ENCODE data around the gene TOX3.

Gene TOX3

GRCh38 chr16:52463904-52464303 lies 83.0 kb downstream of the TOX3 start:
- Histone ChIP-seq H3K23ac (ENCODE audit: low read depth, low read length, poor library complexity) (no peak overlapping the region), H3K27ac (replicated peaks; ENCODE audit: low read length) (no peak overlapping the region), H2AFZ (ENCODE audit: low read length) (no peak overlapping the region), H2BK15ac (ENCODE audit: low read length) (no peak overlapping the region), H3K4me2 (ENCODE audit: insufficient read depth, low read length, poor library complexity, severe bottlenecking) (no peak overlapping the region), H3K4ac (ENCODE audit: low read length) (no peak overlapping the region), H3K9me3 (replicated peaks in 1 of 2; ENCODE audit: control insufficient read depth in 2 of 2, insufficient read depth in 1 of 2, low read depth in 1 of 2, low read length in 2 of 2) (no peaks in the 10 kb centered on the region), H3K4me1 (ENCODE audit: control insufficient read depth in 2 of 2, insufficient read depth in 1 of 2, low read depth in 1 of 2, low read length in 2 of 2) (no peaks in the 10 kb centered on the region), H2BK12ac (ENCODE audit: low read length) (no peak overlapping the region), H3K18ac (ENCODE audit: low read length) (no peak overlapping the region), H3K79me1 (ENCODE audit: low read depth, low read length) (no peaks in the 10 kb centered on the region), H3K36me3 (replicated peaks in 1 of 2; ENCODE audit: control insufficient read depth in 2 of 2, insufficient read depth in 2 of 2, low read length in 2 of 2) (peaks cover 9 to 85% of the 10 kb centered on the region in 2 donors), H3K14ac (ENCODE audit: low read length) (no peak overlapping the region), H2AK5ac (ENCODE audit: low read depth, low read length) (no peak overlapping the region), H3K9ac (ENCODE audit: low read depth, low read length, poor library complexity) (no peak overlapping the region), H4K8ac (ENCODE audit: low read depth, low read length) (no peak overlapping the region), H2BK120ac (ENCODE audit: low read depth, low read length) (no peak overlapping the region), H3K27me3 (ENCODE audit: control insufficient read depth in 3 of 3, insufficient read depth in 3 of 3, low read depth in 1 of 3, low read length in 3 of 3) (no peaks in the 10 kb centered on the region), H4K91ac (ENCODE audit: low read depth, low read length, poor library complexity) (no peak overlapping the region), H2BK5ac (ENCODE audit: low read length) (no peak overlapping the region), H3K4me3 (ENCODE audit: low read length in 2 of 2) (no peak overlapping the region)
- no CpG with 5 or more reads among the region's 8 CpGs for WGBS, 2 donors (ENCODE audit: extremely low coverage in 2 of 2, insufficient read length in 2 of 2, insufficient replicate concordance in 1 of 2)
- DNase-seq (ENCODE audit: low spot score) = no peak

- H4K8ac ChIP-seq (ENCODE audit: low read depth, low read length) = no peak overlapping the region
- no peak overlapping the region for H3K9ac ChIP-seq (ENCODE audit: low read depth, low read length, poor library complexity)
- no peaks in the 10 kb centered on the region for H3K27me3 ChIP-seq (ENCODE audit: control insufficient read depth in 3 of 3, insufficient read depth in 3 of 3, low read depth in 1 of 3, low read length in 3 of 3)
- DNase-seq (ENCODE audit: low spot score) = no peak
- no peak overlapping the region for H2BK5ac ChIP-seq (ENCODE audit: low read length)
- no peaks in the 10 kb centered on the region for H3K4me1 ChIP-seq (ENCODE audit: control insufficient read depth in 2 of 2, insufficient read depth in 1 of 2, low read depth in 1 of 2, low read length in 2 of 2)
- H3K4me3 ChIP-seq (ENCODE audit: low read length in 2 of 2) = no peak overlapping the region
- no peak overlapping the region for H2BK120ac ChIP-seq (ENCODE audit: low read depth, low read length)
- H3K18ac ChIP-seq (ENCODE audit: low read length) = no peak overlapping the region
- no peak overlapping the region for H3K4me2 ChIP-seq (ENCODE audit: insufficient read depth, low read length, poor library complexity, severe bottlenecking)
- H3K23ac ChIP-seq (ENCODE audit: low read depth, low read length, poor library complexity) = no peak overlapping the region
- peaks cover 8 to 86% of the 10 kb centered on the region in 2 donors for H3K36me3 ChIP-seq (replicated peaks in 1 of 2; ENCODE audit: control insufficient read depth in 2 of 2, insufficient read depth in 2 of 2, low read length in 2 of 2)
- H2AFZ ChIP-seq (ENCODE audit: low read length) = no peak overlapping the region
- no peak overlapping the region for H4K91ac ChIP-seq (ENCODE audit: low read depth, low read length, poor library complexity)
- no peak overlapping the region for H3K14ac ChIP-seq (ENCODE audit: low read length)
- H3K9me3 ChIP-seq (replicated peaks in 1 of 2; ENCODE audit: control insufficient read depth in 2 of 2, insufficient read depth in 1 of 2, low read depth in 1 of 2, low read length in 2 of 2) = no peaks in the 10 kb centered on the region
- H2AK5ac ChIP-seq (ENCODE audit: low read depth, low read length) = no peak overlapping the region
- H2BK12ac ChIP-seq (ENCODE audit: low read length) = no peak overlapping the region
- H3K27ac ChIP-seq (replicated peaks; ENCODE audit: low read length) = no peak overlapping the region
- no peak overlapping the region for H3K4ac ChIP-seq (ENCODE audit: low read length)
- no peak overlapping the region for H2BK15ac ChIP-seq (ENCODE audit: low read length)
- no peaks in the 10 kb centered on the region for H3K79me1 ChIP-seq (ENCODE audit: low read depth, low read length)
These were observed 84.1 kb downstream of the TOX3 start for GRCh38 chr16:52462816-52463215.

DNA sequence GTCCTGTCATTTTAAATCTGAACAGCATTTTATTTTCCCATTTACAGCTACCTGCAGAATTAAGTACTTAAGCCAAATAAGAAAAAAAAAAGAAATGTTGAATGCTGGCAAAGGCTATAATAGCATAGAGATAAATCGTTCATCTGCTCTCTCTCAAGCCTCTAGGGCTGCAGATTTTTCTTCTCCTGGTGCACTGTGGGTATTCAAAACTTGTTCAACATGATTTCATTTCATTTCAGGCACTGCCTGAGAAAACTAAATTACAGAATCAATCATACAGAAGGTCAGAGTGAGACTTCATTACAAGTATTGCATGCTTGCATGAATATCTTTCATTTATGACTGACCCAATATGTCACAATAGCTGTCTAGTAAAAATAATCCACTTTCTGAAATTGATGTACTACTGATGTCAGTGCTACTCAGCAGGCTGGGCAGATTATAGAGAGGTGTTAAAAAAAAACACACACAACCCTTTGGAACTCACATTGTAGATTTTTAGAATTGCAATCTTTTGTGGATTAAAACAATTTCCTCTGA lies 86.2 kb downstream of the TOX3 start:
- no peak overlapping the region for H2AK5ac ChIP-seq (ENCODE audit: low read depth, low read length)
- no peak overlapping the region for H2BK5ac ChIP-seq (ENCODE audit: low read length)
- peaks cover 9 to 77% of the 10 kb centered on the region in 2 donors for H3K36me3 ChIP-seq (replicated peaks in 1 of 2; ENCODE audit: control insufficient read depth in 2 of 2, insufficient read depth in 2 of 2, low read length in 2 of 2)
- no peak overlapping the region for H3K14ac ChIP-seq (ENCODE audit: low read length)
- H3K27me3 ChIP-seq (ENCODE audit: control insufficient read depth in 3 of 3, insufficient read depth in 3 of 3, low read depth in 1 of 3, low read length in 3 of 3) = no peaks in the 10 kb centered on the region
- no CpG with 5 or more reads among the region's 1 CpG for WGBS, 2 donors (ENCODE audit: extremely low coverage in 2 of 2, insufficient read length in 2 of 2, insufficient replicate concordance in 1 of 2)
- no peak overlapping the region for H2BK15ac ChIP-seq (ENCODE audit: low read length)
- peaks cover 2% of the 10 kb centered on the region for H3K79me1 ChIP-seq (ENCODE audit: low read depth, low read length)
- no peak overlapping the region for H3K9ac ChIP-seq (ENCODE audit: low read depth, low read length, poor library complexity)
- H2BK120ac ChIP-seq (ENCODE audit: low read depth, low read length) = no peak overlapping the region
- H3K4me2 ChIP-seq (ENCODE audit: insufficient read depth, low read length, poor library complexity, severe bottlenecking) = no peak overlapping the region
- no peaks in the 10 kb centered on the region for H3K9me3 ChIP-seq (replicated peaks in 1 of 2; ENCODE audit: control insufficient read depth in 2 of 2, insufficient read depth in 1 of 2, low read depth in 1 of 2, low read length in 2 of 2)
- no peak overlapping the region for H3K18ac ChIP-seq (ENCODE audit: low read length)
- peaks cover 3 to 4% of the 10 kb centered on the region in 2 donors for H3K4me1 ChIP-seq (ENCODE audit: control insufficient read depth in 2 of 2, insufficient read depth in 1 of 2, low read depth in 1 of 2, low read length in 2 of 2)
- no peak overlapping the region for H3K27ac ChIP-seq (replicated peaks; ENCODE audit: low read length)
- no peak overlapping the region for H3K4ac ChIP-seq (ENCODE audit: low read length)
- no peak overlapping the region for H4K8ac ChIP-seq (ENCODE audit: low read depth, low read length)
- H3K23ac ChIP-seq (ENCODE audit: low read depth, low read length, poor library complexity) = no peak overlapping the region
- no peak for DNase-seq (ENCODE audit: low spot score)
- no peak overlapping the region for H2BK12ac ChIP-seq (ENCODE audit: low read length)
- no peak overlapping the region for H3K4me3 ChIP-seq (ENCODE audit: low read length in 2 of 2)
- H2AFZ ChIP-seq (ENCODE audit: low read length) = no peak overlapping the region
- H4K91ac ChIP-seq (ENCODE audit: low read depth, low read length, poor library complexity) = no peak overlapping the region

- Histone ChIP-seq H3K18ac (ENCODE audit: low read length) (no peak overlapping the region), H2BK5ac (ENCODE audit: low read length) (no peak overlapping the region), H3K4ac (ENCODE audit: low read length) (no peak overlapping the region), H2BK12ac (ENCODE audit: low read length) (no peak overlapping the region), H3K27ac (replicated peaks; ENCODE audit: low read length) (peak overlapping the region; percentile 32), H2BK120ac (ENCODE audit: low read depth, low read length) (no peak overlapping the region), H3K9me3 (replicated peaks in 1 of 2; ENCODE audit: control insufficient read depth in 2 of 2, insufficient read depth in 1 of 2, low read depth in 1 of 2, low read length in 2 of 2) (peaks cover 0 to 7% of the 10 kb centered on the region in 2 donors), H3K14ac (ENCODE audit: low read length) (no peak overlapping the region), H3K23ac (ENCODE audit: low read depth, low read length, poor library complexity) (no peak overlapping the region), H3K27me3 (ENCODE audit: control insufficient read depth in 3 of 3, insufficient read depth in 3 of 3, low read depth in 1 of 3, low read length in 3 of 3) (no peaks in the 10 kb centered on the region), H4K91ac (ENCODE audit: low read depth, low read length, poor library complexity) (no peak overlapping the region), H3K4me3 (ENCODE audit: low read length in 2 of 2) (no peak overlapping the region), H2AFZ (ENCODE audit: low read length) (no peak overlapping the region), H3K79me1 (ENCODE audit: low read depth, low read length) (peaks cover 4% of the 10 kb centered on the region), H2AK5ac (ENCODE audit: low read depth, low read length) (no peak overlapping the region), H3K36me3 (replicated peaks in 1 of 2; ENCODE audit: control insufficient read depth in 2 of 2, insufficient read depth in 2 of 2, low read length in 2 of 2) (peaks cover 6 to 76% of the 10 kb centered on the region in 2 donors), H4K8ac (ENCODE audit: low read depth, low read length) (no peak overlapping the region), H3K4me1 (ENCODE audit: control insufficient read depth in 2 of 2, insufficient read depth in 1 of 2, low read depth in 1 of 2, low read length in 2 of 2) (peaks cover 4 to 7% of the 10 kb centered on the region in 2 donors), H2BK15ac (ENCODE audit: low read length) (no peak overlapping the region), H3K4me2 (ENCODE audit: insufficient read depth, low read length, poor library complexity, severe bottlenecking) (no peak overlapping the region), H3K9ac (ENCODE audit: low read depth, low read length, poor library complexity) (no peak overlapping the region)
- DNase-seq (ENCODE audit: low spot score) = peak; percentile 27
- no CpG with 5 or more reads among the region's 3 CpGs for WGBS, 2 donors (ENCODE audit: extremely low coverage in 2 of 2, insufficient read length in 2 of 2, insufficient replicate concordance in 1 of 2)
These were observed 90.6 kb downstream of the TOX3 start for GRCh38 chr16:52456368-52456767.

Data from neuronal stem cell (in vitro differentiated cells).